GM12892 (cell line): ENCODE data around the gene ESYT1.

Source experiments
- POLR2A ChIP-seq: IDR thresholded peaks from 2 replicates; pipeline ENCODE4 v1.6.1; 2011; ENCODE audit warnings: low read depth, low read length, control low read depth
- POLR2AphosphoS5 ChIP-seq: IDR thresholded peaks from 2 replicates; pipeline ENCODE4 v1.6.1; 2011; ENCODE audit warnings: low read depth, low read length, control low read depth

DNA sequence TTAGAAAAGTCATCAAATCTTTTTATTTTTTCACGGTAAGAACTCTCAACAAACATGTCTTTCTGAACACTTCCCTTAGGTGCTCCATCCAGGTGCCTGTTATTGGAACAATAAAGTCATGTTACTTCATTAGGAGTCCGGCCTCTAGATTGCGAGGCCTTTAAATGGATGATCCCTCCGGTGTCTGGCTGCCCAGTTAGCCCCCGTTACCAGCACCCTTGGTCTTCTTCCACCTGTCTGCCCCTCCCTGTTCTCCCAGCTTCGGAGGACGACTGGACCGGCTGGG is 24.3 kb upstream of the ESYT1 start:
- no peak for TF ChIP-seq POLR2AphosphoS5
- no peak for TF ChIP-seq POLR2A
